WI38 (cell line): ENCODE results near the gene TUB.

Source experiments
- H3K4me3 ChIP-seq: 2 replicates; pipeline ENCODE4 v1.5.1; 2011; ENCODE audit warnings: low read depth, mild to moderate bottlenecking, control low read depth, low read length
- TF ChIP-seq, protein P1 (sequence below): IDR thresholded peaks from 2 replicates; pipeline ENCODE4 v1.5.1; 2012; ENCODE audit warnings: low read depth, mild to moderate bottlenecking, control low read depth, low read length

The TUB gene

DNA sequence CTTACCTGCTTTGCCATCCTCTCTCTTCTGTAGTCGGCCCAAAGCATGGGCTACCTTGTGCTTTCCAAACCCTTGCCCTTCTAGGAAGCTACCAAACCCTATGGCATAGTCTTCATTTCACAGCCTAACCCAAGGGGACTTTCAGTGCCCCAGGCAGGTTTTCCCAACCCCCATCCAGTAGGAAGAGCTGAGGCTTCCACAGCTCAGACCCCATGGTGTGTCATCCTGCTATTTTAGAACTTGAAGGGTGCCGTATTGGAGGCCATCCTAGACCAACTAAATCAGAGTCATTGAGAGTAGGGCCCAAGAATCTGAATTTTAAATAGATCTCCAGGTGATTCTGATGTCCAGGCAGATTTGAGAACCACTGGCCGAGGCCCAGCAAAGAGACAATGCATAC is 31.9 kb upstream of the TUB start:
- TF ChIP-seq, protein P1, sequence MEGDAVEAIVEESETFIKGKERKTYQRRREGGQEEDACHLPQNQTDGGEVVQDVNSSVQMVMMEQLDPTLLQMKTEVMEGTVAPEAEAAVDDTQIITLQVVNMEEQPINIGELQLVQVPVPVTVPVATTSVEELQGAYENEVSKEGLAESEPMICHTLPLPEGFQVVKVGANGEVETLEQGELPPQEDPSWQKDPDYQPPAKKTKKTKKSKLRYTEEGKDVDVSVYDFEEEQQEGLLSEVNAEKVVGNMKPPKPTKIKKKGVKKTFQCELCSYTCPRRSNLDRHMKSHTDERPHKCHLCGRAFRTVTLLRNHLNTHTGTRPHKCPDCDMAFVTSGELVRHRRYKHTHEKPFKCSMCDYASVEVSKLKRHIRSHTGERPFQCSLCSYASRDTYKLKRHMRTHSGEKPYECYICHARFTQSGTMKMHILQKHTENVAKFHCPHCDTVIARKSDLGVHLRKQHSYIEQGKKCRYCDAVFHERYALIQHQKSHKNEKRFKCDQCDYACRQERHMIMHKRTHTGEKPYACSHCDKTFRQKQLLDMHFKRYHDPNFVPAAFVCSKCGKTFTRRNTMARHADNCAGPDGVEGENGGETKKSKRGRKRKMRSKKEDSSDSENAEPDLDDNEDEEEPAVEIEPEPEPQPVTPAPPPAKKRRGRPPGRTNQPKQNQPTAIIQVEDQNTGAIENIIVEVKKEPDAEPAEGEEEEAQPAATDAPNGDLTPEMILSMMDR: no peak
- H3K4me3 ChIP-seq: no peak overlapping the region

- TF ChIP-seq, protein P1: no peak
- H3K4me3 ChIP-seq: no peak overlapping the region
These were observed 25.7 kb upstream of the TUB start for GRCh38 chr11:8055091-8055835.

DNA sequence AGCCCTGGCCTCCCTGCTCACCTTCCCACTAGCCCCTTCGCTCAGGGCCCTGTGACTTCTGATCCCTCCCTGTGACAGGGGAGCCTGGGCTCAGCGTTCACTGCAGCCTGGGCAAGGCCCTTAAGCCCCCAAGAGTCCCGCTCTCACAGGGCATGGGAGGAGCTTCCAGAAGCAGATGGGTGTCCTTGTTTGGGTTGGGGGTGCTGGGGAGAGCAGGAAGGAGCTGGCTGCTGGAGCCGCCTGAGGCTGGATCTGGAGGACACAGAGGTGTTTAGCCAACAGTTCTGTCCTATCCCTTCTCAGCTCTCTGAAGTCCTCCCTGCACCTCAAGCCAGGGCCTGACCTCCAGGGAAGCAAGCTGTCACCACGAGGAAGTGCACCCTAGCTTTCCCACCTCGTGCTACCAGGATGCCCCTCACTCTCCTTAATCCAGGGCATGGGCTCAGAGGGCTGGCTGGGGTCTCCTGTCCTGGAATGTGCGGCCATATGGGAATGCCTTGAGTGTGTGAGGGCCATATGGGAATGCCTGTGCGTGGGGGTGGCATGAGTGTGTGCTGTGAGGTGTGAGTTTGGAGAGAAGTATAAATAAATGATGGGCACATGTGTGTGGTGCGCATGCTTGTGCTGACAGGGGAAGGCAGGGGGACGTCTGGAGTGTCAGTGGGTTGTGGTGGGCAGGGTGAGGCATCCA is 25.0 kb upstream of the TUB start:
- H3K4me3 ChIP-seq: no peak overlapping the region
- TF ChIP-seq, protein P1: no peak

DNA sequence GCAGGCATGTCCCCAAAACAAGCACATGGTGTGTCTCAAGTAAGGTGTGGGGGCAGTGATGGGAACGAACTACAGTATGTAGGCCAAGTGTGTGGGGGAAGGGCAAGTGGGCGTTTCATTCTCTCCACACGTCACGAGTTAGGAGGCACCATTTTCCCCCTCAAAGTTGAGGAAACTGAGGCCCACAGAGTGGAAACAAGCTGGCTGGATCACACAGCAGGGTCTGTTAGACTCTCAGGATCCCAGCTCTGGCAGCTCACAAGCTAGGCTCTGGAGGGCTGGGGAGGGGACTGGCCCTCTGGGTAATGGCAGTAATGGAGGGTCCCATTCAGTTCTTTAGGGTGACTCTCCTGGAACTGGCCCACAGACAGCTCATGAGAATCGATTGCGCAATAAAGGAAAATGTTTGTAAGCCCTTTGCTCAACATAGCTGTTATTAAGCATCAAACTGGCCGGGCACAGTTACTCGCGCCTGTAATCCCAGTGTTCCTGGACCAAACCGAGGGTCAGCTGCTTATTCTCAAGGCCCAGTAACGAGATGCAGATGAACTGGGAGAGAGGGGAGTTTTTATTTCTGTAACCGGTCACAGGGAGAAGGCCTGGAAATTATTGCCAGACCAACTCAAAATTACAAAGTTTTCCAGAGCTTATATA is 24.1 kb upstream of the TUB start:
- H3K4me3 ChIP-seq: no peak overlapping the region
- TF ChIP-seq, protein P1: no peak

- no peak overlapping the region for H3K4me3 ChIP-seq
- TF ChIP-seq, protein P1: no peak
These were observed 22.8 kb upstream of the TUB start for GRCh38 chr11:8058216-8058615.

- TF ChIP-seq, protein P1: no peak
- H3K4me3 ChIP-seq: no peak overlapping the region
These were observed 22.0 kb upstream of the TUB start for GRCh38 chr11:8059030-8059429.

GRCh38 chr11:8059571-8060011 is 21.4 kb upstream of the TUB start:
- no peak overlapping the region for H3K4me3 ChIP-seq
- TF ChIP-seq, protein P1: no peak
